ENCODE data around the gene UBE4A. TPM values are rescaled to one million over a fixed set of nuclear protein-coding genes. Genes with fewer than 3 reads are reported as not detected.
A peak's percentile ranks its signal among the peaks of the same experiment; 100 is the strongest.

The UBE4A gene
- polyA plus RNA-seq, 1 of the 3 experiments (the other 2 are of a cell fraction) = 7.7 TPM

DNA sequence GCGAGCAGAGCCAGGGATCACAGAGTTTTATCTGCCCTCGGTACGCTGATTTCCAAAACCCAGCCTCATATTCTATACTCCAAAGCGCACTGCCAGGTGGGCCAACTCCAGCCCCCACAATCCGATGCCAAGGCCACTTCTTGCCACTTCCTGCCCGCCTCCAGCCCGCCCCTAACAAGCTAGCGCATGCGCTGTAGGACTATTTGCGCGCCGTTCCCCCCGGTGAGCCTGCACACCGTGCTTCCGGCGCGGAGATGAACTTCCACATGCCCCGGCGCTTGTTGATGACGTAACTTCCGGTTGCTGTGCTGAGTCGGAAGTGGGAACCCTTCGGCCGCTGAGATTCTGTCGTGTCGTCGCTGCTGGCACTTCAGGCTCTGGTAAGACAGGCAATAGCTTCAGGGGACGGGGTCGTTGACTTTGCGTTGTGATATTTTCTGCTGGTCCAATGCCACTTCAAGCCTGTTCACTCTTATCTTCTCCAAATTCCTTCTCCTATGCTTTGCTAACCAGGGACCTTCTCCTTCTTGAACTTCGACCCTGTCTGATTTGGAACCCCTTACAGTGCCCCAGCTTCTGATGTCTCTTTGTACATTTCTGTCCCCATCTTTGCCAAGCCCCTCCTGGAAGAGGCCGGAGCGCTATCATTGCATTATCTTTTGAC, at the start of gene UBE4A (continued):
- no peak for TF ChIP-seq FOXM1 (IDR thresholded peaks at IDR 0.05; ENCODE audit: low read depth)
- TF ChIP-seq, protein P1, sequence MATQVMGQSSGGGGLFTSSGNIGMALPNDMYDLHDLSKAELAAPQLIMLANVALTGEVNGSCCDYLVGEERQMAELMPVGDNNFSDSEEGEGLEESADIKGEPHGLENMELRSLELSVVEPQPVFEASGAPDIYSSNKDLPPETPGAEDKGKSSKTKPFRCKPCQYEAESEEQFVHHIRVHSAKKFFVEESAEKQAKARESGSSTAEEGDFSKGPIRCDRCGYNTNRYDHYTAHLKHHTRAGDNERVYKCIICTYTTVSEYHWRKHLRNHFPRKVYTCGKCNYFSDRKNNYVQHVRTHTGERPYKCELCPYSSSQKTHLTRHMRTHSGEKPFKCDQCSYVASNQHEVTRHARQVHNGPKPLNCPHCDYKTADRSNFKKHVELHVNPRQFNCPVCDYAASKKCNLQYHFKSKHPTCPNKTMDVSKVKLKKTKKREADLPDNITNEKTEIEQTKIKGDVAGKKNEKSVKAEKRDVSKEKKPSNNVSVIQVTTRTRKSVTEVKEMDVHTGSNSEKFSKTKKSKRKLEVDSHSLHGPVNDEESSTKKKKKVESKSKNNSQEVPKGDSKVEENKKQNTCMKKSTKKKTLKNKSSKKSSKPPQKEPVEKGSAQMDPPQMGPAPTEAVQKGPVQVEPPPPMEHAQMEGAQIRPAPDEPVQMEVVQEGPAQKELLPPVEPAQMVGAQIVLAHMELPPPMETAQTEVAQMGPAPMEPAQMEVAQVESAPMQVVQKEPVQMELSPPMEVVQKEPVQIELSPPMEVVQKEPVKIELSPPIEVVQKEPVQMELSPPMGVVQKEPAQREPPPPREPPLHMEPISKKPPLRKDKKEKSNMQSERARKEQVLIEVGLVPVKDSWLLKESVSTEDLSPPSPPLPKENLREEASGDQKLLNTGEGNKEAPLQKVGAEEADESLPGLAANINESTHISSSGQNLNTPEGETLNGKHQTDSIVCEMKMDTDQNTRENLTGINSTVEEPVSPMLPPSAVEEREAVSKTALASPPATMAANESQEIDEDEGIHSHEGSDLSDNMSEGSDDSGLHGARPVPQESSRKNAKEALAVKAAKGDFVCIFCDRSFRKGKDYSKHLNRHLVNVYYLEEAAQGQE (IDR thresholded peaks at IDR 0.05; ENCODE audit: low read depth, low read length) = no peak
- TF ChIP-seq FOXJ3 (CRISPR knock-in tag; IDR thresholded peaks at IDR 0.05) = no peak
- TF ChIP-seq YY1 (IDR thresholded peaks at IDR 0.05; ENCODE audit: low read depth) = 0 out of 2 replicates have a peak, but pooled peaks have one; percentile 23
- peak; percentile 57; the same call in 1 of the 2 replicates for TF ChIP-seq RCOR1 (IDR thresholded peaks at IDR 0.05; ENCODE audit: low read length)
- TF ChIP-seq RXRA (IDR thresholded peaks at IDR 0.05; ENCODE audit: borderline replicate concordance, low read depth) = no peak
- TF ChIP-seq TAF1 (IDR thresholded peaks at IDR 0.05; ENCODE audit: borderline replicate concordance, low read depth, low read length) = peak; percentile 74

DNA sequence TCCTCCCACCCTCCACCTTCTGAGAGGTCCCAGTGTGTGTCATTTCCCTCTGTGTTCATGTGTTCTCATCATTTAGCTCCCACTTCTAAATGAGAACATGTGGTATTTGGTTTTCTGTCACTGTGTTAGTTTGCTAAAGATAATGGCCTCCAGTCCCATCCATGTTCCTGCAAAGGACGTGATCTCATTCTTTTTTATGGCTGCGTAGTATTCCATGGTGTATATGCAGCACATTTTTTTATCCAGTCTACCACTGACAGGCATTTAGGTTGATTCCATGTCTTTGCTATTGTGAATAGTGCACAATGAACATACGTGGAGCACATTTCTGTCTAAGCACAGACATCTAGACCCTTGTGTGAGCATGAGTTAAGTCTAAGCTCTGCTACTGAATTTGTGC, 49.1 kb upstream of the UBE4A start:
- CTCF ChIA-PET = no interaction called here
- H2AFZ ChIP-seq (ENCODE audit: low read depth) = no peak overlapping the region
- H3K9me3 ChIP-seq = no peaks in the 10 kb centered on the region
- no peaks in the 10 kb centered on the region for H3F3A ChIP-seq (replicated peaks; ENCODE audit: insufficient read depth)
- POLR2A ChIA-PET = no interaction called here
- no peaks in the 10 kb centered on the region for H3K36me3 ChIP-seq (replicated peaks in 1 of 2; ENCODE audit: control insufficient read depth in 1 of 2, insufficient read depth in 2 of 2, low read length in 1 of 2)
- H3K9me2 ChIP-seq = no peaks in the 10 kb centered on the region
- peaks cover 28% of the 10 kb centered on the region; the same call in 1 of the 2 replicates for H3K27me3 ChIP-seq (ENCODE audit: insufficient read depth)
- H4K20me1 ChIP-seq (ENCODE audit: insufficient read depth) = no peaks in the 10 kb centered on the region
- 32% methylated on average over 3 of the region's 3 CpGs for WGBS (ENCODE audit: low lambda C conversion rate)
- no peaks in the 10 kb centered on the region for H3K79me2 ChIP-seq (ENCODE audit: insufficient read depth)
- no peak for TF ChIP-seq PBX3 (IDR thresholded peaks at IDR 0.05)
- TF ChIP-seq, protein P2, sequence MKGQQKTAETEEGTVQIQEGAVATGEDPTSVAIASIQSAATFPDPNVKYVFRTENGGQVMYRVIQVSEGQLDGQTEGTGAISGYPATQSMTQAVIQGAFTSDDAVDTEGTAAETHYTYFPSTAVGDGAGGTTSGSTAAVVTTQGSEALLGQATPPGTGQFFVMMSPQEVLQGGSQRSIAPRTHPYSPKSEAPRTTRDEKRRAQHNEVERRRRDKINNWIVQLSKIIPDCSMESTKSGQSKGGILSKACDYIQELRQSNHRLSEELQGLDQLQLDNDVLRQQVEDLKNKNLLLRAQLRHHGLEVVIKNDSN (IDR thresholded peaks at IDR 0.05; ENCODE audit: borderline replicate concordance, low read depth) = no peak
- TF ChIP-seq CHD2 (IDR thresholded peaks at IDR 0.05; ENCODE audit: low read length, partially characterized antibody) = no peak
- TF ChIP-seq EP300 (IDR thresholded peaks at IDR 0.05; ENCODE audit: borderline replicate concordance in 1 of 2, low read depth in 1 of 2, low read length in 1 of 2) = no peak
- no peak for TF ChIP-seq JUND (IDR thresholded peaks at IDR 0.05)
- no peak for TF ChIP-seq TCF12 (IDR thresholded peaks at IDR 0.05)
- TF ChIP-seq MXI1 (IDR thresholded peaks at IDR 0.05; ENCODE audit: low read depth, low read length) = no peak
- TF ChIP-seq GABPA (IDR thresholded peaks at IDR 0.05; ENCODE audit: low read depth) = no peak
- TF ChIP-seq YY1 (IDR thresholded peaks at IDR 0.05; ENCODE audit: low read depth) = no peak
- no peak for TF ChIP-seq IRF3 (IDR thresholded peaks at IDR 0.05; ENCODE audit: low read depth, low read length)
- no peak for TF ChIP-seq TEAD4 (IDR thresholded peaks at IDR 0.05; ENCODE audit: borderline replicate concordance, insufficient read depth)
- no peak for TF ChIP-seq RCOR1 (IDR thresholded peaks at IDR 0.05; ENCODE audit: low read length)
- TF ChIP-seq, protein P1 (IDR thresholded peaks at IDR 0.05; ENCODE audit: low read depth, low read length) = no peak
- TF ChIP-seq FOSL2 (IDR thresholded peaks at IDR 0.05; ENCODE audit: borderline replicate concordance, low read depth) = no peak
- no peak for TF ChIP-seq SIN3A (IDR thresholded peaks at IDR 0.05; ENCODE audit: borderline replicate concordance, low read depth, low read length)
- no peak for TF ChIP-seq NFIC (IDR thresholded peaks at IDR 0.05; ENCODE audit: borderline replicate concordance)
- TF ChIP-seq POLR2AphosphoS5 (IDR thresholded peaks at IDR 0.05; ENCODE audit: low read depth, low read length) = no peak
- no peak overlapping the region for H3K9ac ChIP-seq
- H3K4me1 ChIP-seq (ENCODE audit: control insufficient read depth in 1 of 2, insufficient read depth in 2 of 2, low read depth in 1 of 2, low read length in 1 of 2) = no peaks in the 10 kb centered on the region
- no peak overlapping the region for H3K4me3 ChIP-seq (ENCODE audit: low read depth in 2 of 2, low read length in 1 of 2)
- H3K27ac ChIP-seq (ENCODE audit: low read depth in 2 of 2, low read length in 1 of 2) = no peak overlapping the region
- H3K4me2 ChIP-seq = no peak overlapping the region
- DNase-seq = no peak

All from SK-N-SH (cell line).